Activated CD8-positive, alpha-beta T cell treated with anti-CD3 and anti-CD28 coated beads for 36 hours (primary cell): ENCODE measurements around the gene FAM98C. TPM values are rescaled to one million over a fixed set of nuclear protein-coding genes. Genes with fewer than 3 reads are reported as not detected.
"Not testable (repeated sequence)": the region's sequence is repeated elsewhere in the genome, so short reads cannot be mapped to it uniquely, and the experiment has no call there.

Experiments used
- ATAC-seq: fragments of 200-7000 bp; cut with Tn5 transposase; one replicate; pipeline ENCODE4 v1.10.0; 2021; ENCODE audit warnings: mild to moderate bottlenecking, moderate library complexity
- CTCF ChIA-PET: fragments of 350-600 bp; sonication (Branson Sonifier 250); formaldehyde crosslinking; loops from one replicate; lab custom pipeline; 2021; ENCODE audit warnings: antibody characterized with exemption; lab: Charles Lee
- POLR2A ChIA-PET: fragments of 350-600 bp; sonication (Branson Sonifier 250); formaldehyde crosslinking; loops from one replicate; lab custom pipeline; 2021; ENCODE audit warnings: antibody characterized with exemption; lab: Charles Lee
- DNase-seq: peaks from one replicate; pipeline ENCODE4 v3.0.0-alpha.2; 2020
- H3K27ac Mint-ChIP-seq: one replicate; pipeline ENCODE4 v1.8.0; 2021; ENCODE audit warnings: mild to moderate bottlenecking, mixed read lengths
- H3K27me3 Mint-ChIP-seq: one replicate; pipeline ENCODE4 v1.8.0; 2021; ENCODE audit warnings: mixed read lengths
- H3K36me3 Mint-ChIP-seq: one replicate; pipeline ENCODE4 v1.8.0; 2021; ENCODE audit warnings: low read depth, mixed read lengths
- H3K4me1 Mint-ChIP-seq: one replicate; pipeline ENCODE4 v1.8.0; 2021; ENCODE audit warnings: low read depth, mixed read lengths
- H3K4me3 Mint-ChIP-seq: one replicate; pipeline ENCODE4 v1.8.0; 2021; ENCODE audit warnings: mild to moderate bottlenecking, moderate library complexity, mixed read lengths
- H3K9me3 Mint-ChIP-seq: one replicate; pipeline ENCODE4 v1.8.0; 2021; ENCODE audit warnings: mixed read lengths
- CTCF ChIP-seq: fragments of 200-600 bp; IDR thresholded peaks from one replicate; pipeline ENCODE4 v1.8.0; 2022; ENCODE audit warnings: antibody characterized with exemption, mild to moderate bottlenecking
- intact Hi-C: fragments of 100-400 bp; cut with micrococcal nuclease; formaldehyde crosslinking; loops from one replicate; pipeline ENCODE4 v1.10.0; 2022
- total RNA-seq, 2 experiments: library from RNA; stranded (reverse); gene quantifications; one replicate each; pipeline ENCODE4 v1.2.3, GENCODE V29; 2021

FAM98C gene
- total RNA-seq, 2 experiments from 2014 or later: 11.7 to 12.5 TPM

GRCh38 chr19:38422438-38422837 lies 19.5 kb downstream of the FAM98C start:
- Mint-ChIP-seq H3K9me3 (no peaks in the 10 kb centered on the region), H3K4me3 (no peak overlapping the region), H3K27ac (no peak overlapping the region), H3K27me3 (peaks cover 3% of the 10 kb centered on the region), H3K4me1 (peaks cover 16% of the 10 kb centered on the region), H3K36me3 (no peaks in the 10 kb centered on the region)
- DNase-seq (no peak), ATAC-seq (no peak)
- no peak for TF ChIP-seq CTCF
- CTCF ChIA-PET: interaction anchor here (0.8 kb wide), 1 partner anchor 20 kb away, joined by 3 read pairs; the partner anchor contains the start of gene FAM98C
- POLR2A ChIA-PET: interaction anchor here (0.6 kb wide), 1 partner anchor 48 kb away, joined by 3 read pairs; the partner anchor contains the start of gene PSMD8
- intact Hi-C loops: no loop called here

GRCh38 chr19:38424272-38424671 lies 21.4 kb downstream of the FAM98C start:
- ChIA-PET POLR2A (interaction anchor here (0.6 kb wide), 1 partner anchor 38 kb away, joined by 3 read pairs; no protein-coding TSS in a partner anchor), CTCF (interaction anchor here (3.5 kb wide), 1 partner anchor 21 kb away, joined by 19 read pairs; the partner anchor contains the start of gene FAM98C)
- Mint-ChIP-seq H3K27ac (no peak overlapping the region), H3K4me3 (no peak overlapping the region), H3K27me3 (peaks cover 6% of the 10 kb centered on the region), H3K36me3 (no peaks in the 10 kb centered on the region), H3K9me3 (no peaks in the 10 kb centered on the region), H3K4me1 (peaks cover 17% of the 10 kb centered on the region)
- no peak for TF ChIP-seq CTCF
- intact Hi-C loops: no loop called here
- DNase-seq (no peak), ATAC-seq (no peak)

- peak overlapping the region; percentile 18 for H3K27ac Mint-ChIP-seq
- DNase-seq (no peak), ATAC-seq (no peak)
- intact Hi-C loops: no loop called here
- POLR2A ChIA-PET: interaction anchor here (1.2 to 1.6 kb wide), 2 partner anchors 10 to 126 kb away, joined by 3 read pairs; no protein-coding TSS in a partner anchor
- H3K36me3 Mint-ChIP-seq: no peaks in the 10 kb centered on the region
- H3K9me3 Mint-ChIP-seq: no peaks in the 10 kb centered on the region
- H3K4me3 Mint-ChIP-seq: no peak overlapping the region
- H3K27me3 Mint-ChIP-seq: peaks cover 6% of the 10 kb centered on the region
- peaks cover 23% of the 10 kb centered on the region for H3K4me1 Mint-ChIP-seq
- CTCF ChIA-PET: interaction anchor here (3.5 kb wide), 1 partner anchor 23 kb away, joined by 19 read pairs; the partner anchor contains the start of gene FAM98C
- TF ChIP-seq CTCF: no peak
Observed at GRCh38 chr19:38425222-38425809, 22.4 kb downstream of the FAM98C start.

GRCh38 chr19:38425810-38426466 lies 23.0 kb downstream of the FAM98C start, which contains the start of gene RASGRP4:
TSS of gene RASGRP4 (minus strand) at chr19:38426219. CDS start at chr19:38426091, 128 bp downstream.
- POLR2A ChIA-PET: interaction anchor here (1.2 to 1.6 kb wide), 2 partner anchors 10 to 126 kb away, joined by 3 read pairs; no protein-coding TSS in a partner anchor
- no peak for TF ChIP-seq CTCF
- intact Hi-C loops: no loop called here
- H3K9me3 Mint-ChIP-seq: no peaks in the 10 kb centered on the region
- H3K27ac Mint-ChIP-seq: peak within 1 kb of the TSS; percentile 21
- DNase-seq (peak; percentile 81), ATAC-seq (peak; percentile 67)
- no peaks in the 10 kb centered on the region for H3K36me3 Mint-ChIP-seq
- no peak within 1 kb of the TSS for H3K4me3 Mint-ChIP-seq
- CTCF ChIA-PET: interaction anchor here (0.7 to 3.5 kb wide), 2 partner anchors 12 to 23 kb away, joined by 3 to 19 read pairs; partner anchors contain the start of gene FAM98C
- peaks cover 7% of the 10 kb centered on the region for H3K27me3 Mint-ChIP-seq
- H3K4me1 Mint-ChIP-seq: peaks cover 23% of the 10 kb centered on the region

GRCh38 chr19:38427035-38427677 lies 24.3 kb downstream of the FAM98C start:
- Mint-ChIP-seq H3K4me1 (peaks cover 23% of the 10 kb centered on the region), H3K27ac (peak overlapping the region; percentile 90)
- POLR2A ChIA-PET, H3K27me3 Mint-ChIP-seq, H3K4me3 Mint-ChIP-seq, intact Hi-C loops, H3K9me3 Mint-ChIP-seq, H3K36me3 Mint-ChIP-seq: not testable (repeated sequence)
- CTCF ChIA-PET: interaction anchor here (3.5 kb wide), 1 partner anchor 24 kb away, joined by 19 read pairs; the partner anchor contains the start of gene FAM98C
- ATAC-seq (peak; percentile 65), DNase-seq (peak; percentile 76)
